Fibroblast of upper back skin (primary cell): Measurements from ENCODE around the gene SGCA.
A peak's percentile ranks its signal among the peaks of the same experiment; 100 is the strongest.

Experiments used
- DNase-seq: peaks from one replicate; pipeline ENCODE4 v3.0.0-alpha.2; 2013

SGCA gene

GRCh38 chr17:50196826-50197225, 31.0 kb downstream of the SGCA start:
- peak; percentile 86 for DNase-seq

- peak; percentile 61 for DNase-seq
These were observed 32.3 kb downstream of the SGCA start for GRCh38 chr17:50198026-50198669.

GRCh38 chr17:50199211-50199802, 33.5 kb downstream of the SGCA start:
- DNase-seq: peak; percentile 68

- peak; percentile 93 for DNase-seq
These were observed 34.1 kb downstream of the SGCA start for GRCh38 chr17:50199803-50200456.

- DNase-seq: no peak
These were observed 34.9 kb downstream of the SGCA start for GRCh38 chr17:50200457-50201275.

GRCh38 chr17:50201276-50201854, 35.6 kb downstream of the SGCA start, which contains the start of gene COL1A1:
Gene COL1A1, minus strand, starts transcription at chr17:50201631. Its CDS starts 118 bp downstream, at chr17:50201513.
- peak; percentile 97 for DNase-seq

GRCh38 chr17:50203086-50203485, 37.3 kb downstream of the SGCA start:
- DNase-seq: peak; percentile 94

- peak; percentile 100 for DNase-seq
These were observed 38.0 kb downstream of the SGCA start for GRCh38 chr17:50203604-50204345.

GRCh38 chr17:50204431-50204830, 38.6 kb downstream of the SGCA start:
- no peak for DNase-seq

GRCh38 chr17:50205111-50205962, 39.5 kb downstream of the SGCA start:
- peak; percentile 36 for DNase-seq

- DNase-seq: no peak
These were observed 40.2 kb downstream of the SGCA start for GRCh38 chr17:50205963-50206505.

GRCh38 chr17:50206604-50207293, 40.9 kb downstream of the SGCA start:
- DNase-seq: peak; percentile 73

GRCh38 chr17:50207315-50207714, 41.5 kb downstream of the SGCA start:
- DNase-seq: no peak

GRCh38 chr17:50207792-50208567, 42.2 kb downstream of the SGCA start:
- no peak for DNase-seq

GRCh38 chr17:50208611-50209061, 42.8 kb downstream of the SGCA start:
- no peak for DNase-seq

GRCh38 chr17:50209133-50209471, 43.3 kb downstream of the SGCA start:
- no peak for DNase-seq

GRCh38 chr17:50209472-50210239, 43.9 kb downstream of the SGCA start:
- peak; percentile 100 for DNase-seq
